ENCODE measurements around the gene RLBP1.

DNA sequence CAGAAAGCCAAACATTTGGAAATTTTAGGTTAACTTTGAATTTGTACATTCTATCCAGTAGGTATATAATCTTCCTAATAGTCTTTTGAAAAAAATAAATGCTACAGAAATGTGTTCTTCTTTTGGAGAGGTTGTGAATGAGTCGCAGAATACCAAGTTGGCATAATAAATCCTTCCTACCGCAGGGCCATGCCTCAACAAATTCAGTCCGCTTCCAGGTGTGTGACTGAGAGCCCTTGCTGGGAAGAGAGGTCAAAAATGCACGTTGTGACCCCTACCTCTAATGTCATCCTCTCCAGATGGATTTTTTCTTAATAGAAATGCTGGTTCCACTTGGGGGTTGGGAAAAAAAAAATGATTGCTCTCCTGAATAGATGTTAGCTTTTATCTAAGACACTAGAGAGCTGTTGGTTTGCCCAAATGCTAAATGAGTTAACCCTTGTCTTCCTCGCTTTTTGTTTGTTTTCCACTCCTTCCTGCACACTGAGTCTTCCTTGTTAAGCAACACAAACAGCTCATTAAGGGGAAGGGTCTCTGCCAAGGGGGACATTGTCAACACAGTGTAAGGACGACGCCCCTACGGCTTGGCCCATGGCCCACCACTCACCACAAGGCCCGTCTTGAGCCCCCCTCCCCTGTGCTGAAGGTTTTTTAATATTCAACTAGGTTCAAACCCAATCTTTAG lies 33.9 kb downstream of the RLBP1 start:
- TF ChIP-seq, protein P1, sequence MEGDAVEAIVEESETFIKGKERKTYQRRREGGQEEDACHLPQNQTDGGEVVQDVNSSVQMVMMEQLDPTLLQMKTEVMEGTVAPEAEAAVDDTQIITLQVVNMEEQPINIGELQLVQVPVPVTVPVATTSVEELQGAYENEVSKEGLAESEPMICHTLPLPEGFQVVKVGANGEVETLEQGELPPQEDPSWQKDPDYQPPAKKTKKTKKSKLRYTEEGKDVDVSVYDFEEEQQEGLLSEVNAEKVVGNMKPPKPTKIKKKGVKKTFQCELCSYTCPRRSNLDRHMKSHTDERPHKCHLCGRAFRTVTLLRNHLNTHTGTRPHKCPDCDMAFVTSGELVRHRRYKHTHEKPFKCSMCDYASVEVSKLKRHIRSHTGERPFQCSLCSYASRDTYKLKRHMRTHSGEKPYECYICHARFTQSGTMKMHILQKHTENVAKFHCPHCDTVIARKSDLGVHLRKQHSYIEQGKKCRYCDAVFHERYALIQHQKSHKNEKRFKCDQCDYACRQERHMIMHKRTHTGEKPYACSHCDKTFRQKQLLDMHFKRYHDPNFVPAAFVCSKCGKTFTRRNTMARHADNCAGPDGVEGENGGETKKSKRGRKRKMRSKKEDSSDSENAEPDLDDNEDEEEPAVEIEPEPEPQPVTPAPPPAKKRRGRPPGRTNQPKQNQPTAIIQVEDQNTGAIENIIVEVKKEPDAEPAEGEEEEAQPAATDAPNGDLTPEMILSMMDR (IDR thresholded peaks at IDR 0.05; ENCODE audit: low read depth, low read length) = no peak
- TF ChIP-seq EZH2phosphoT487 (IDR thresholded peaks at IDR 0.05; ENCODE audit: low read depth) = no peak
